Hypothalamus (tissue), 51 donors: ENCODE results near the gene FAAP20.
A peak's percentile ranks its signal among the peaks of the same experiment; 100 is the strongest.
"Not testable (repeated sequence)": the region's sequence is repeated elsewhere in the genome, so short reads cannot be mapped to it uniquely, and the experiment has no call there.

Source experiments
- DNase-seq, 51 donors: peaks; one replicate each; lab custom pipeline; 2025; lab: John Stamatoyannopoulos, UW

Gene FAAP20

GRCh38 chr1:2165646-2166045, 28.9 kb downstream of the FAAP20 start:
- DNase-seq, result no peak

DNA sequence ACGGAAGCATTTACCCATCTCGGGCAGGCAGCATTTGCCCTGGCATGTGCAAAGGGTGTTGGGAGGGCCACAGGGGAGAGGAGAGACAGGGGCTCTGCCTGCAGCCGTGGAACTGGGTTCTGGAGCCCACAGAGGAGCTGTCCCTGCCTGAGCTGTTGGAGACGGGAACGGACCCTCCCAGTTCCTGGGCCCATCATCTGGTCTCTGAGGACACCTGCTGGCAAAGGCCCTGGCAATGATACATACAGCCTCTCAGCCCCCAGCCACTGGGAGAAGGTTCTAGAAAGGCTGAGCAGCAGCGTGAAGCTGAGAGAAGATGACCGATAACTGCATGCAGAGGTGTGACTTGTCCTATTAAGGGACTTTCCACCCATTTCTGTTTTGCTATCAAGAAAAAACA, 31.4 kb downstream of the FAAP20 start:
- DNase-seq, result no peak

- peak in 3 of 51 donors; percentile 20 to 54 (median 38) for DNase-seq
These were observed 33.9 kb downstream of the FAAP20 start for GRCh38 chr1:2160451-2161300.

DNA sequence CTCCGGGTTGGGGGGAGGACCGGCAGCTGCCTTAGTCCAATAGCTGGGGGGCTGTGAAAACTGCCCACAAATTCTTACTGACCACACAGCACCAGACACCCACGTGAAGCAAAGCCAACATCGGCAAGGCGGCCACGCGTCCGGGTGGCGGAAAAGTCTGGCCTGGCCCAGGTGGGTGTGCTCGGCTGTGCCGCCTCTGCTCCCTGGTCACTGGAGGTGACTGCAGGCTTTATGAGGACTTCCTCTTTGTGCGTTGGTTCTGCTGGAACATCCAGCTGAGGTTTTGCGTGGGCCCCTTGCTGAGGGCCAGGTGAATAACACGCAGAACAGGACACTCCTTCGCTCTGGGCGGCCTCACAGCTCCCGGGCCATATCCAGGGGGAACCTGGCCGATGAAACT, 35.4 kb downstream of the FAAP20 start:
- no peak for DNase-seq

DNA sequence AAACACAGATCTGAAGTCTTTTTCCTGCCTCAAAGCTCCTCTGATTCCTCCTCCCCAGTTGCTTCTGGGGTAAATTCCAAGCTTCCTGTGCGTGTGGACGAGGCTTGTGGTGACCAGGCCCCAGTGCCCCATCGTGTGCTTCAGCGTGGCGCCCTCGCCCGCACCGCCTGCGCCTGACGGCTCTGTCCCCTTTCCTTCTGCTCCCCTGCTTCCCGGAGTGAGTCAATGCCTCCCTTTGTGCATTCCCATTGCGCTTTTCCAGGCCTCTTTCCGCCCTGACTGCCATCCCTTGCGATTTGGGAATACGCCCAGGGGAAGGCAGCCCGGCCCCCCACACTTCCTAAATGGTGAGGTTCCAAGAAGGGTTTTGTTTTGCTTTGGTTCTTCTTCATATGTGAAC, 36.3 kb downstream of the FAAP20 start:
- DNase-seq, result peak in 4 of 51 donors; percentile 21 to 45 (median 30)

DNA sequence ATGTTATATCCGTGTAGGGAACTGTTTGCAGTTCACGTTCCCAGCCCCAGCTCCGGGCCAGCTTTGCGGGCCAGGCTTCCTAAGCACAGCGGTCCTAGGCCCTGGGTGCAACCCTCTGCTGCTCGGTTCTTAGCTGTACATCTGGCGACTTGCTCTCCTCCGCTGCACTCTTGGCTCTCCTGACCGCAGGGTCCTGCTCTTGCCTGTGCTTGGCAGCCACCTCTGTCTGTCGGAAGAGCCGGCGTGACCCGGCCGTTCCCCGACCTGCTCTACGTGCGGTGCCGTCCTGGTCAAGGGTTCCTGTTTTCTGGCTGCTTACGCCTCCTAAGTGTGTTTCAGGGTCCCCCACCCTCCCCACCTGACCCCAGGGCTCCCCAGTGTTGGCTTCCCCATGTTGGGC, 36.7 kb downstream of the FAAP20 start:
- no peak for DNase-seq

GRCh38 chr1:2156866-2157265, 37.7 kb downstream of the FAAP20 start:
- no peak for DNase-seq

GRCh38 chr1:2155788-2156187, 38.8 kb downstream of the FAAP20 start:
- DNase-seq, result no peak

- DNase-seq, result no peak
These were observed 39.4 kb downstream of the FAAP20 start for GRCh38 chr1:2155147-2155598.

- DNase-seq, result no peak
These were observed 40.5 kb downstream of the FAAP20 start for GRCh38 chr1:2154022-2154421.

GRCh38 chr1:2152954-2153353, 41.6 kb downstream of the FAAP20 start:
- DNase-seq, result peak in 2 of 51 donors; percentile 33 to 57

DNA sequence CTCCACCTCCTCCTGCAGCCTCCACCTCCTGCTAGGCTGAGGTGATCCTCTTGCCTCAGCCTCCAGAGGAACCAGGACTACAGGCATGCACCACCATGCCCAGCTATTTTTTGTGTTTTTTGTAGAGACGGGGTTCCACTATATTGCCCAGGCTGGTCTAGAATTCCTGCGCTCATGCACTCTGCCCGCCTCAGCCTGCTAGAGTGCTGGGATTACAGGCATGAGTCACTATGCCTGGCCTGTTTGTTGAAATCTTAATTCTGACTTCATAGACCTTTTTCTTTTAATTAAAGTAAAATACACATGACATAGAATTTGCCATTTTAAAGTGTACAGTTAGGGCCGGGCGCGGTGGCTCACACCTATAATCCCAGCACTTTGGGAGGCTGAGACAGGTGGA, 42.7 kb downstream of the FAAP20 start:
- no peak for DNase-seq

DNA sequence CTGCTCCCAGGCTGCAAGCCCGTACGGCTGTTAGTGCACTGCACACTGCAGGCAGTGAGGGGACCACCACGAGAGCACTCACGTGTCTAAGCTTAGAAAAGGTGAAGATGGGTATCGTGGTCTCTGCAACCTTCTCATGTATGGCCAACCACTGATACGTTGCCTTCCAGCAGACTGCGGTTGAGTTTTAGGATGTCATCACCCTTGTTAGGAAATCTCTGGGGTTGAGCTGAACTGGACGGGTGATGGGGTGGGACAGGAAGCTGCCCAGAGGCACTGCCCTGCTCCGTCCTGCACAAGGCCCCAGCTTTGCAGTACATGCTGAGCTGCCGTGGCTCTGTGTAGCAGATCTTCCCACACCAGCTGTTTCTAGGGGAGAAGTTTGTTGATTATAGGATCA, 43.3 kb downstream of the FAAP20 start:
- no peak for DNase-seq

DNA sequence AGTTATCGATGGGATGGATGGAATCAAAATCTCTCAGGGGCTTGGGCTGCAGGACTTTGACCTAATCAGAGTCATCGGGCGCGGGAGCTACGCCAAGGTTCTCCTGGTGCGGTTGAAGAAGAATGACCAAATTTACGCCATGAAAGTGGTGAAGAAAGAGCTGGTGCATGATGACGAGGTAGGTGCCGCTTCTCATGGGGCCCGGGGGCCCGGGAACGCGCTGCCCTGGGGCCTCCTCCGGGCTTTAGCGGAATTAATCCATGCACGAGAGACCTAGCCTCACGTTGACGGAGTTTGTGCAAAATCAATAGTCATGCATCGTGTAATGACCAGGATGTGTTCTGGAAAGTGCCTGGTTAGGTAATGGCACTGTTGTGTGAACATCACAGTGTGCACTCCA, 43.8 kb downstream of the FAAP20 start:
- DNase-seq, result no peak

DNA sequence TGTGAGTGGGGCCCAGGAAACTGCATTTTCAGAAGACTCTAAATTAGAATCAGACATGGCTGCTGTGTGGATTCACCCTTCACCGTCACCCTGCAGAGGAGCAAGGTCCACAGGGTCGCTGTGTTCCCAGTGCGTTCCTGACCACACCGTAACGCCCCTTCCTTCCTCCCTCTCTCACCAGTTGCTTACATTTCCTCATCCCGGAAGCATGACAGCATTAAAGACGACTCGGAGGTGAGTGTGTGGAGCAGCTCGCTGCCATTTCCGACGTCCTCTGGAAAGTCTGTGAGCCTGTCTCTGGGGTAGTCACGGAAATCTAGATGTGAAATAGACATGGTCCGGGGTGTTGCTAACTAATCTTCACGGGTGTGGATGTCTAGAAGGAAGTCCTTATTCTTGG, 45.9 kb downstream of the FAAP20 start:
- no peak for DNase-seq

DNA sequence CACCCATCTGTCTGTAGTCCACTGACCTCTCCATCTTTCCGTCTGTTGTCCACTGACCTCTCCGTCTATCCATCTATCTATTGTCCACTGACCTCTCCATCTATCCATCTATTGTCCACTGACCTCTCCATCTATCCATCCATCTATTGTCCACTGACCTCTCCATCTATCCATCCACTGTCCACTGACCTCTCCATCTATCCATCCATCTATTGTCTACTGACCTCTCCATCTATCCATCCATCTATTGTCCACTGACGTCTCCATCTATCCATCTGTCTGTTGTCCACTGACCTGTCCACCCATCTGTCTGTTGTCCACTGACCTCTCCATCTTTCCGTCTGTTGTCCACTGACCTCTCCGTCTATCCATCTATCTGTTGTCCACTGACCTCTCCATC, 46.7 kb downstream of the FAAP20 start:
- not testable (repeated sequence) for DNase-seq

- no peak for DNase-seq
These were observed 47.6 kb downstream of the FAAP20 start for GRCh38 chr1:2146836-2147517.

DNA sequence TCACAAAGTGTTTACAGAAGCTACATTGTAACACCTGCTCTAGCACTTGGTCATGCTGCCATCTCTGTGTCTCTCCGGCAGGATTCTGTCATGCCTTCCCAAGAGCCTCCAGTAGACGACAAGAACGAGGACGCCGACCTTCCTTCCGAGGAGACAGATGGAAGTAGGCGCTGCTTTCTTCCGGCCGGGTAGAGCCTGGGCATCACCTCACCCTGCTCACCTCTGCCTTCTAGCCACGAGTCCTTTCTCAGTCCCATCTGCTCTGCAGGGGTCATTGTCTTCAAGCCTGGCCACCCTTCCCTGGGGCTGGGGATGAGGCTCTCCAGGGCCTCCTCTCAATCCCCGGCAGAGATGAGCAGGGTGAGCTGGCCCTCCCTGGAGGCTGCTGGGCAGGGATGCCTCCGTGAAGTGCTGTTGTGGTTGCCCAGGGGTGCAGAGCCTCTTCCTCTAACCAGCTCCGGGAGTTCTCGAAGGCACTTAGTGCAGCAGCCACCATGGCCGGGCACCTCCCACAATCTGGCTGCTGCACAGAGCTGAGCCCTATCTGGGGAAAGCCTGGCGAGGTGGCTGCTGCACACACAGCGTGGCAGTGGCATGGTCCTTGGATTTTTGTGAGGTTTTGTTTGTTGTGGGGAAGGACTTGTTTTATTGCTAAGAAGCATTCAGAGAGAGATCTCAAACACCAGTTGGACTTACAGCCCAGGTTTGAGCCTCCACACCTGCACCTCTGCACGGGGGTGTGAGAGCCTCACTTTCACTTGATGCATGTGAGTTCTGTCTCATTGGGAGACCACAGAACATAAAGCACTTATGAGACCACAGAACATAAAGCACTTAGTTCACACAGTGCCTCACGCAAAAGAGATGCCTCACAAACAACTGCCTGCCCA, 48.4 kb downstream of the FAAP20 start:
- no peak for DNase-seq

DNA sequence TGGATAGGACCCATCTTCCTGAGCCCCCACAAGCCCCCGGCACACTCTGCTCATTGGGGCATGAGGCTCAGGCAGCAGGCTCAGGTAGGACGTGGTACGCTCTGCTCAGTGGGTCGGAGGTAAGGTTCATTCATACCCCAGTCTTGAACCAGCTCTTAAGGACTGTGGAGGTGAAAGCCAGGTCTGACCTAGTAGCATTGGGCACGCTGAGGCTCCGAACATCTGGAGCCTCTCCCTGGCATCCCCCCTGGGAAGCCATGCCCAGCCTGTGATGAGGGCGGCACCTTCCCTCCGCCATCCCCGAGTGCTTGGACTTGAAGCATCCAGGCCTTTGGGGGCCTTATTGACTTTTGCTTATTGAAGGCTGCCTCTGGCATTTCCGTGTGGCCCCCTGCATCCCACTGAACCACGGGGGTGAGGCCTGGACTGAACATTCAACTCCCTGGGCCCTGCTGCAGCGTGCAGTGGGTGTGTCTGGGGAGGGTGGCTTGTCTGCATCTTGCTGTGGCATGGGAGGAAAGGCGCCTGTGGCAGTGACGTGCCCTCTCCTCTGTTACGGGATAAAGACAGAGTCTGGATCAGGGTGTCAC, 50.0 kb downstream of the FAAP20 start:
- no peak for DNase-seq

GRCh38 chr1:2143814-2144500, 50.6 kb downstream of the FAAP20 start:
- no peak for DNase-seq
